Endothelial cell (in vitro differentiated cells): ENCODE data around the gene SHROOM2. TPM values are rescaled to one million over a fixed set of nuclear protein-coding genes. Genes with fewer than 3 reads are reported as not detected.

Experiments used
- DNase-seq: peaks from one replicate; pipeline ENCODE4 v3.0.0; 2021; ENCODE audit warnings: low spot score
- H3K27ac Mint-ChIP-seq: one replicate; pipeline ENCODE4 v1.8.0; 2021; ENCODE audit warnings: mixed read lengths, inconsistent platforms; ENCODE audit not compliant: unreplicated experiment
- H3K27me3 Mint-ChIP-seq: one replicate; pipeline ENCODE4 v1.8.0; 2021; ENCODE audit warnings: mild to moderate bottlenecking, moderate library complexity, mixed read lengths, inconsistent platforms; ENCODE audit not compliant: unreplicated experiment
- H3K36me3 Mint-ChIP-seq: one replicate; pipeline ENCODE4 v1.8.0; 2021; ENCODE audit warnings: mild to moderate bottlenecking, low read depth, mixed read lengths, inconsistent platforms; ENCODE audit not compliant: unreplicated experiment
- H3K4me1 Mint-ChIP-seq: one replicate; pipeline ENCODE4 v1.8.0; 2021; ENCODE audit warnings: mild to moderate bottlenecking, mixed read lengths, inconsistent platforms; ENCODE audit not compliant: unreplicated experiment
- H3K4me3 Mint-ChIP-seq: one replicate; pipeline ENCODE4 v1.8.0; 2021; ENCODE audit warnings: mild to moderate bottlenecking, mixed read lengths, inconsistent platforms; ENCODE audit not compliant: unreplicated experiment
- H3K9me3 Mint-ChIP-seq: one replicate; pipeline ENCODE4 v1.8.0; 2021; ENCODE audit warnings: mixed read lengths, inconsistent platforms; ENCODE audit not compliant: unreplicated experiment
- CTCF ChIP-seq: fragments of 200-600 bp; sonication (generic); IDR thresholded peaks from one replicate; pipeline ENCODE4 v1.5.0; 2021; ENCODE audit warnings: antibody characterized with exemption; ENCODE audit not compliant: unreplicated experiment
- total RNA-seq: library from RNA; stranded (reverse); fragmentation: NEBNext Ultra II Directional; extraction: Animal tissue kit (Norgen Biotek cat#: 25700); gene quantifications from one replicate; pipeline ENCODE4 v1.2.1, GENCODE V29; 2021; ENCODE audit not compliant: unreplicated experiment

The SHROOM2 gene
- total RNA-seq, 1 donor from 2014 or later: 22.3 TPM

GRCh38 chrX:9785254-9785943 lies 830 bp upstream of the SHROOM2 start:
- peaks cover 10% of the 10 kb centered on the region for H3K4me1 Mint-ChIP-seq
- no peak overlapping the region for H3K27ac Mint-ChIP-seq
- no peak for TF ChIP-seq CTCF
- peaks cover 6% of the 10 kb centered on the region for H3K27me3 Mint-ChIP-seq
- no peaks in the 10 kb centered on the region for H3K9me3 Mint-ChIP-seq
- peak overlapping the region; percentile 88 for H3K4me3 Mint-ChIP-seq
- DNase-seq: no peak
- H3K36me3 Mint-ChIP-seq: no peaks in the 10 kb centered on the region

- H3K4me3 Mint-ChIP-seq: peak overlapping the region; percentile 96
- H3K4me1 Mint-ChIP-seq: peaks cover 13% of the 10 kb centered on the region
- H3K9me3 Mint-ChIP-seq: no peaks in the 10 kb centered on the region
- no peaks in the 10 kb centered on the region for H3K36me3 Mint-ChIP-seq
- H3K27me3 Mint-ChIP-seq: peaks cover 6% of the 10 kb centered on the region
- H3K27ac Mint-ChIP-seq: peak overlapping the region; percentile 67
- no peak for TF ChIP-seq CTCF
- peak; percentile 33 for DNase-seq
Observed at GRCh38 chrX:9786798-9787635, 788 bp downstream of the SHROOM2 start.

GRCh38 chrX:9788911-9789310 lies 2.7 kb downstream of the SHROOM2 start:
- DNase-seq: no peak
- no peak overlapping the region for H3K27ac Mint-ChIP-seq
- no peaks in the 10 kb centered on the region for H3K9me3 Mint-ChIP-seq
- TF ChIP-seq CTCF: no peak
- peak overlapping the region; percentile 56 for H3K4me3 Mint-ChIP-seq
- peaks cover 6% of the 10 kb centered on the region for H3K27me3 Mint-ChIP-seq
- H3K36me3 Mint-ChIP-seq: no peaks in the 10 kb centered on the region
- peaks cover 13% of the 10 kb centered on the region for H3K4me1 Mint-ChIP-seq

DNA sequence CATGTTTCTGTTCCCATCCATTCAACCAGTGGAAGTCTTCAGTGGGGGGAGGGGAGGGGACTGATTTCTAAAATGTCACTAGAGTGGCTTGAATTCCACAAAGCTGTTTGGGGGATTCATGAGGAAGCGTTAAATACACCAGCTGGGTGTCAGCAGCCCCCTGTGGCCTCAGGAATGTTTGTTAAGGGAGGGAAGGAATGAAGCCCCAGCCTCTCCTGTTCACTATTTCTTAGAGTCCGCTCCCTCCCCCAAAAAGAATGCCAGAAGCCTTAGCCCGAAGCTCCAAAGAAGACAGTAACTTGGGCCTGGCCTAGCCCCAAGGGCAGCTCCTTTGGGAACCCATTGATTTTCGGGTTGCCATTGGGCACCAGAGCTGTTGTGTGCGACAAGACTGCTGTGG lies 3.3 kb downstream of the SHROOM2 start:
- Mint-ChIP-seq H3K4me3 (peak overlapping the region; percentile 56), H3K36me3 (no peaks in the 10 kb centered on the region), H3K9me3 (no peaks in the 10 kb centered on the region), H3K27ac (no peak overlapping the region), H3K4me1 (peaks cover 13% of the 10 kb centered on the region), H3K27me3 (peaks cover 6% of the 10 kb centered on the region)
- DNase-seq: no peak
- no peak for TF ChIP-seq CTCF

- Mint-ChIP-seq H3K9me3 (no peaks in the 10 kb centered on the region), H3K36me3 (no peaks in the 10 kb centered on the region), H3K27me3 (peaks cover 10% of the 10 kb centered on the region), H3K4me1 (peaks cover 13% of the 10 kb centered on the region), H3K4me3 (no peak overlapping the region), H3K27ac (no peak overlapping the region)
- TF ChIP-seq CTCF: no peak
- DNase-seq: no peak
Observed at GRCh38 chrX:9790866-9791265, 4.6 kb downstream of the SHROOM2 start.
